Measurements from ENCODE around the gene SMARCA2.

GRCh38 chr9:2050236-2050635 lies 35.1 kb downstream of the SMARCA2 start:
- TF ChIP-seq POLR2A (IDR thresholded peaks at IDR 0.05) (no peak), CTCF (IDR thresholded peaks at IDR 0.05) (no peak), EP300 (IDR thresholded peaks at IDR 0.05) (no peak)
